IMR-90 (cell line): ENCODE data around the gene CIB2. TPM values are rescaled to one million over a fixed set of nuclear protein-coding genes. Genes with fewer than 3 reads are reported as not detected.

Source experiments
- ATAC-seq: fragments of 200-7000 bp; cut with Tn5 transposase; 2 replicates; pipeline ENCODE4 v1.9.1; 2020; ENCODE audit warnings: low read depth, mild to moderate bottlenecking, moderate library complexity
- BruUV-seq: library from RNA; stranded (reverse); fragments of 400-500 nt; replicated peaks from 2 replicates; lab custom pipeline; 2021; lab: Mats Ljungman, UMichigan
- CTCF ChIA-PET: fragments of 300-600 bp; formaldehyde crosslinking; extraction: SDS; loops from one replicate; lab custom pipeline; 2021; ENCODE audit warnings: antibody characterized with exemption; lab: Yijun Ruan, JAX
- POLR2A ChIA-PET: fragments of 300-600 bp; sonication (Branson Sonifier 250); formaldehyde crosslinking; loops from one replicate; lab custom pipeline; 2022; ENCODE audit warnings: antibody characterized with exemption; ENCODE audit not compliant: unreplicated experiment; lab: Charles Lee
- DNase-seq: peaks from one replicate; pipeline ENCODE4 v3.0.0; 2013
- H2AFZ ChIP-seq: replicated peaks from 2 replicates; pipeline ENCODE3; 2013; ENCODE audit warnings: low read length, mild to moderate bottlenecking; ENCODE audit not compliant: poor library complexity
- H2AK5ac ChIP-seq: 2 replicates; pipeline ENCODE4 v1.6.1; 2013; ENCODE audit warnings: low read depth, low read length, inconsistent platforms
- H2AK9ac ChIP-seq: replicated peaks from 2 replicates; pipeline ENCODE3; 2013; ENCODE audit warnings: mild to moderate bottlenecking, low read depth, low read length, moderate library complexity; ENCODE audit not compliant: poor library complexity
- H2BK120ac ChIP-seq: 2 replicates; pipeline ENCODE4 v1.6.1; 2013; ENCODE audit warnings: low read depth, low read length, inconsistent platforms
- H2BK15ac ChIP-seq: 3 replicates; pipeline ENCODE4 v1.6.1; 2013; ENCODE audit warnings: low read depth, low read length, inconsistent platforms
- H2BK20ac ChIP-seq: 2 replicates; pipeline ENCODE4 v1.6.1; 2013; ENCODE audit warnings: low read depth, mild to moderate bottlenecking, inconsistent platforms, low read length, moderate library complexity
- H2BK5ac ChIP-seq: 2 replicates; pipeline ENCODE4 v1.6.1; 2013; ENCODE audit warnings: mild to moderate bottlenecking, low read depth, low read length, inconsistent platforms; ENCODE audit not compliant: poor library complexity, severe bottlenecking
- H3K14ac ChIP-seq: replicated peaks from 2 replicates; pipeline ENCODE4 v1.6.1; 2013; ENCODE audit warnings: low read depth, low read length, inconsistent platforms
- H3K18ac ChIP-seq: 2 replicates; pipeline ENCODE4 v1.6.1; 2013; ENCODE audit warnings: low read depth, low read length, control low read depth
- H3K23ac ChIP-seq: 2 replicates; pipeline ENCODE4 v1.6.1; 2013; ENCODE audit warnings: low read depth, low read length, inconsistent platforms
- H3K27ac ChIP-seq: 2 replicates; pipeline ENCODE4 v1.5.1; 2013; ENCODE audit warnings: mild to moderate bottlenecking, control low read depth, low read length; ENCODE audit not compliant: insufficient read depth
- H3K27me3 ChIP-seq: 2 replicates; pipeline ENCODE4 v1.6.1; 2013; ENCODE audit warnings: low read length; ENCODE audit not compliant: control insufficient read depth, insufficient read depth
- H3K36me3 ChIP-seq: 2 replicates; pipeline ENCODE4 v1.6.1; 2013; ENCODE audit warnings: low read length, mixed read lengths; ENCODE audit not compliant: control insufficient read depth, insufficient read depth
- H3K4ac ChIP-seq: 2 replicates; pipeline ENCODE4 v1.6.1; 2013; ENCODE audit warnings: low read depth, low read length, inconsistent platforms
- H3K4me1 ChIP-seq: 2 replicates; pipeline ENCODE4 v1.6.1; 2013; ENCODE audit warnings: low read length, mixed read lengths; ENCODE audit not compliant: control insufficient read depth, insufficient read depth
- H3K4me2 ChIP-seq: 2 replicates; pipeline ENCODE4 v1.6.1; 2013; ENCODE audit warnings: low read depth, mild to moderate bottlenecking, control low read depth, low read length, moderate library complexity
- H3K4me3 ChIP-seq: 2 replicates; pipeline ENCODE4 v1.5.1; 2013; ENCODE audit warnings: low read depth, mild to moderate bottlenecking, control low read depth, low read length, moderate library complexity; ENCODE audit not compliant: insufficient read depth
- H3K56ac ChIP-seq: 2 replicates; pipeline ENCODE4 v1.6.1; 2013; ENCODE audit warnings: low read length, inconsistent platforms; ENCODE audit not compliant: insufficient read depth; ENCODE audit errors: extremely low read depth
- H3K79me1 ChIP-seq, 2 experiments: 2 replicates each; pipeline ENCODE4 v1.6.1; 2013; ENCODE audit warnings: low read length in 2 of 2, inconsistent platforms in 1 of 2, low read depth in 1 of 2
- H3K9ac ChIP-seq: 2 replicates; pipeline ENCODE4 v1.6.1; 2013; ENCODE audit warnings: low read depth, low read length, control low read depth
- H3K9me1 ChIP-seq: 2 replicates; pipeline ENCODE4 v1.6.1; 2013; ENCODE audit warnings: low read length, inconsistent platforms; ENCODE audit not compliant: insufficient read depth
- H3K9me3 ChIP-seq: 2 replicates; pipeline ENCODE4 v1.6.1; 2013; ENCODE audit warnings: low read length; ENCODE audit not compliant: control insufficient read depth, insufficient read depth
- H4K20me1 ChIP-seq: 2 replicates; pipeline ENCODE4 v1.6.1; 2013; ENCODE audit warnings: low read length, inconsistent platforms; ENCODE audit not compliant: insufficient read depth
- H4K5ac ChIP-seq: 2 replicates; pipeline ENCODE4 v1.6.1; 2013; ENCODE audit warnings: mild to moderate bottlenecking, low read depth, low read length, control low read depth
- H4K8ac ChIP-seq, 2 experiments: 2 replicates each; pipeline ENCODE4 v1.6.1; 2013; ENCODE audit warnings: low read depth in 2 of 2, low read length in 2 of 2, control low read depth in 1 of 2, inconsistent platforms in 1 of 2
- H4K91ac ChIP-seq: 2 replicates; pipeline ENCODE4 v1.6.1; 2013; ENCODE audit warnings: low read depth, low read length, inconsistent platforms; ENCODE audit not compliant: insufficient read depth
- FOS ChIP-seq: fragments of 150-350 bp; IDR thresholded peaks from 2 replicates; pipeline ENCODE4 v1.6.1; 2016; ENCODE audit warnings: low read depth, low read length
- NFE2L2 ChIP-seq: fragments of 150-350 bp; IDR thresholded peaks from 2 replicates; pipeline ENCODE4 v1.6.1; 2016; ENCODE audit warnings: low read depth, mild to moderate bottlenecking, low read length
- POLR2A ChIP-seq: IDR thresholded peaks from 2 replicates; pipeline ENCODE4 v1.6.1; 2012; ENCODE audit warnings: mild to moderate bottlenecking, low read depth, low read length
- RFX5 ChIP-seq: IDR thresholded peaks from 2 replicates; pipeline ENCODE4 v1.8.0; 2012; ENCODE audit warnings: low read depth, mild to moderate bottlenecking, low read length, moderate library complexity
- WGBS, 2 experiments: methylation state at CpG; one replicate each; pipeline versions ENCODE4 v1.1.5 to v1.1.7; 2013; ENCODE audit warnings: missing lambda C conversion rate in 2 of 2; ENCODE audit not compliant: insufficient read length in 1 of 2; ENCODE audit errors: extremely low coverage in 2 of 2; 5-methylcytosine and 5-hydroxymethylcytosine counted together
- dilution Hi-C: fragments of 300-500 bp; cut with HindIII; formaldehyde crosslinking; loops from one replicate; pipeline ENCODE4 v1.14.3; 2018; ENCODE audit warnings: low sequenced_read_pairs; ENCODE audit not compliant: unreplicated experiment
- in situ Hi-C: fragments of 300-500 bp; cut with MboI; formaldehyde crosslinking; loops from 3 replicates; pipeline ENCODE4 v1.14.3; 2019; ENCODE audit warnings: low sequenced_read_pairs, inconsistent platforms, mixed read lengths
- intact Hi-C: fragments of 100-400 bp; cut with micrococcal nuclease; formaldehyde crosslinking; loops from 2 replicates; pipeline ENCODE4 v1.10.0; 2022
- polyA plus RNA-seq, 3 experiments: library from polyadenylated mRNA; depleted of rRNA; stranded (reverse); fragments of >200 nt; gene quantifications; 2 replicates each; pipeline ENCODE4 v1.2.3, GENCODE V29; 2012; ENCODE audit warnings: low replicate concordance in 1 of 3
- total RNA-seq: library from RNA; depleted of rRNA; stranded (reverse); fragments of >200 nt; gene quantifications from 2 replicates; pipeline ENCODE4 v1.2.3, GENCODE V29; 2012

Gene CIB2
- total and polyA plus RNA-seq, 2 of the 4 experiments (the other 2 are of a cell fraction) = 2.2 to 2.4 TPM

GRCh38 chr15:78105476-78106241 lies 25.6 kb downstream of the CIB2 start (continued):
- TF ChIP-seq RFX5 = no peak

- Histone ChIP-seq H3K27ac (no peak overlapping the region), H3K9me3 (no peaks in the 10 kb centered on the region), H2AK5ac (no peak overlapping the region; the same call in 1 of the 2 replicates), H4K5ac (no peak overlapping the region), H3K4me3 (no peak overlapping the region), H2BK120ac (no peak overlapping the region), H4K91ac (no peak overlapping the region), H3K14ac (no peak overlapping the region), H4K8ac (no peak overlapping the region), H3K4me2 (no peak overlapping the region), H2AFZ (no peak overlapping the region), H3K27me3 (peaks cover 10% of the 10 kb centered on the region), H3K4me1 (peaks cover 2% of the 10 kb centered on the region; the same call in 1 of the 2 replicates), H3K18ac (no peak overlapping the region), H3K36me3 (no peaks in the 10 kb centered on the region), H2BK20ac (no peak overlapping the region), H2AK9ac (no peak overlapping the region), H3K4ac (no peak overlapping the region), H2BK15ac (no peak overlapping the region), H4K20me1 (peaks cover 8% of the 10 kb centered on the region; the same call in 1 of the 2 replicates), H2BK5ac (no peak overlapping the region), H3K9me1 (no peaks in the 10 kb centered on the region), H3K9ac (no peak overlapping the region), H3K23ac (no peak overlapping the region), H3K56ac (no peak overlapping the region), H3K79me1 (no peaks in the 10 kb centered on the region)
- CTCF ChIA-PET = interaction anchor here (0.8 kb wide), 1 partner anchor 138 kb away, joined by 3 read pairs; no protein-coding TSS in a partner anchor
- WGBS, 2 experiments = 67% methylated on average over 1 of the region's 12 CpGs; no CpG with 5 or more reads in 1 of the 2 experiments
- no TSS peak for BruUV-seq
- in situ Hi-C loops (loop anchor here (5.0 kb wide), 1 partner anchor 138 kb away; no protein-coding TSS in a partner anchor), intact Hi-C loops (no loop called here), dilution Hi-C loops (no loop called here)
- POLR2A ChIA-PET = no interaction called here
- DNase-seq (no peak), ATAC-seq (no peak)
- no peak for TF ChIP-seq POLR2A
- TF ChIP-seq NFE2L2 = no peak
- no peak for TF ChIP-seq RFX5
- TF ChIP-seq FOS = no peak
These were observed 26.4 kb downstream of the CIB2 start for GRCh38 chr15:78104566-78105475.
